Measurements from ENCODE around the gene CDCA5. TPM values are rescaled to one million over a fixed set of nuclear protein-coding genes. Genes with fewer than 3 reads are reported as not detected.

Gene CDCA5
- total RNA-seq, 1 experiment from 2014 or later = 72.1 TPM

GRCh38 chr11:65128182-65129145 lies 44.6 kb upstream of the CDCA5 start:
- POLR2A ChIA-PET = no interaction called here
- H3K27me3 ChIP-seq (ENCODE audit: insufficient read depth, low read length) = no peaks in the 10 kb centered on the region
- no peak overlapping the region for H3K9ac ChIP-seq (ENCODE audit: low read length)
- H4K20me1 ChIP-seq (ENCODE audit: insufficient read depth) = no peaks in the 10 kb centered on the region
- intact Hi-C loops (cut with micrococcal nuclease) = no loop called here
- DNase-seq (ENCODE audit: low read depth, low spot score) (no peak), ATAC-seq (no peak; the same call in 1 of the 2 replicates)
- no peaks in the 10 kb centered on the region for H3K9me3 ChIP-seq (ENCODE audit: control insufficient read depth in 1 of 2, insufficient read depth in 1 of 2, low read depth in 1 of 2, low read length in 2 of 2)
- no peak overlapping the region for H3K4me3 ChIP-seq (replicated peaks in 1 of 2; ENCODE audit: low read depth in 1 of 2, low read length in 2 of 2)
- RAD21 ChIA-PET (ENCODE audit: low non-redundant PET in 1 of 2, low total read pairs in 2 of 2, uncharacterized antibody in 2 of 2, unreplicated experiment in 2 of 2) = no interaction called here
- no peaks in the 10 kb centered on the region for H3K9me2 ChIP-seq (ENCODE audit: insufficient read depth)
- TF ChIP-seq POLR2AphosphoS5 (IDR thresholded peaks at IDR 0.05; ENCODE audit: low read depth, low read length) = peak; percentile 15
- TF ChIP-seq SIN3A (IDR thresholded peaks at IDR 0.05; ENCODE audit: low read depth) = no peak
- TF ChIP-seq EZH2phosphoT487 (IDR thresholded peaks at IDR 0.05; ENCODE audit: borderline replicate concordance) = no peak
- no peak for TF ChIP-seq ZFX (IDR thresholded peaks at IDR 0.05)
- H3K27ac ChIP-seq (ENCODE audit: low read depth, low read length) = no peak overlapping the region
- peaks cover 34 to 70% of the 10 kb centered on the region in 2 experiments for H3K36me3 ChIP-seq (ENCODE audit: control insufficient read depth in 1 of 2, insufficient read depth in 2 of 2, low read length in 2 of 2)
- BruUV-seq (replicated peaks) = no TSS peak
- CTCF ChIA-PET = no interaction called here
- H2AFZ ChIP-seq (ENCODE audit: low read depth, low read length, poor library complexity, severe bottlenecking) = no peak overlapping the region
- peaks cover 41% of the 10 kb centered on the region for H3K79me2 ChIP-seq (ENCODE audit: insufficient read depth, low read length)
- peaks cover 4 to 13% of the 10 kb centered on the region in 2 experiments; a peak in 3 of 4 replicates for H3K4me1 ChIP-seq (ENCODE audit: control insufficient read depth in 1 of 2, insufficient read depth in 2 of 2, low read length in 2 of 2)
- no peak overlapping the region for H3K4me2 ChIP-seq (ENCODE audit: low read length)

- POLR2A ChIA-PET = no interaction called here
- H3K4me3 ChIP-seq (replicated peaks in 1 of 2; ENCODE audit: low read depth in 1 of 2, low read length in 2 of 2) = no peak overlapping the region
- TF ChIP-seq POLR2AphosphoS5 (IDR thresholded peaks at IDR 0.05; ENCODE audit: low read depth, low read length) (peak; percentile 7), SP1 (IDR thresholded peaks at IDR 0.05; ENCODE audit: low read depth) (no peak)
- BruUV-seq (replicated peaks) = no TSS peak
- peaks cover 3 to 11% of the 10 kb centered on the region in 2 experiments; a peak in 3 of 4 replicates for H3K4me1 ChIP-seq (ENCODE audit: control insufficient read depth in 1 of 2, insufficient read depth in 2 of 2, low read length in 2 of 2)
- no peaks in the 10 kb centered on the region for H3K27me3 ChIP-seq (ENCODE audit: insufficient read depth, low read length)
- peaks cover 41% of the 10 kb centered on the region for H3K79me2 ChIP-seq (ENCODE audit: insufficient read depth, low read length)
- H3K36me3 ChIP-seq (ENCODE audit: control insufficient read depth in 1 of 2, insufficient read depth in 2 of 2, low read length in 2 of 2) = peaks cover 34 to 68% of the 10 kb centered on the region in 2 experiments
- H3K9ac ChIP-seq (ENCODE audit: low read length) = no peak overlapping the region
- H3K9me2 ChIP-seq (ENCODE audit: insufficient read depth) = no peaks in the 10 kb centered on the region
- H3K4me2 ChIP-seq (ENCODE audit: low read length) = no peak overlapping the region
- CTCF ChIA-PET = interaction anchor here (1.3 kb wide), 1 partner anchor 52 kb away, joined by 3 read pairs; no protein-coding TSS in a partner anchor
- no peak for DNase-seq (ENCODE audit: low read depth, low spot score)
- H3K9me3 ChIP-seq (ENCODE audit: control insufficient read depth in 1 of 2, insufficient read depth in 1 of 2, low read depth in 1 of 2, low read length in 2 of 2) = no peaks in the 10 kb centered on the region
- no peak overlapping the region for H2AFZ ChIP-seq (ENCODE audit: low read depth, low read length, poor library complexity, severe bottlenecking)
- 0 out of 2 replicates have a peak overlapping the region, but pooled peaks have one; percentile 7 for H3K27ac ChIP-seq (ENCODE audit: low read depth, low read length)
- H4K20me1 ChIP-seq (ENCODE audit: insufficient read depth) = no peaks in the 10 kb centered on the region
- ATAC-seq = peak; percentile 9; the same call in 1 of the 2 replicates
- intact Hi-C loops (cut with micrococcal nuclease) = no loop called here
- RAD21 ChIA-PET (ENCODE audit: low non-redundant PET in 1 of 2, low total read pairs in 2 of 2, uncharacterized antibody in 2 of 2, unreplicated experiment in 2 of 2) = no interaction called here
Measured at GRCh38 chr11:65127473-65128181, 43.8 kb upstream of the CDCA5 start.
